H9 (cell line): ENCODE data around the gene DCST2. TPM values are rescaled to one million over a fixed set of nuclear protein-coding genes. Genes with fewer than 3 reads are reported as not detected.

Experiments
- DNase-seq: peaks from one replicate; pipeline ENCODE4 v3.0.0-alpha.2; 2017
- H2AFZ ChIP-seq: one replicate; pipeline ENCODE4 v1.6.1; 2013; ENCODE audit warnings: mild to moderate bottlenecking, low read length, control low read depth, moderate library complexity
- H2AK5ac ChIP-seq: 2 replicates; pipeline ENCODE4 v1.6.1; 2013; ENCODE audit warnings: low read length, control low read depth, mixed read lengths; ENCODE audit not compliant: insufficient read length
- H2BK120ac ChIP-seq: one replicate; pipeline ENCODE4 v1.6.1; 2013; ENCODE audit warnings: low read depth, mild to moderate bottlenecking, low read length, control low read depth, inconsistent platforms; ENCODE audit not compliant: poor library complexity, severe bottlenecking
- H2BK12ac ChIP-seq: 2 replicates; pipeline ENCODE4 v1.6.1; 2013; ENCODE audit warnings: low read length, control low read depth, mixed read lengths, low read depth; ENCODE audit not compliant: insufficient read length
- H2BK15ac ChIP-seq: 2 replicates; pipeline ENCODE4 v1.6.1; 2013; ENCODE audit warnings: low read depth, low read length, control low read depth
- H2BK20ac ChIP-seq: one replicate; pipeline ENCODE4 v1.6.1; 2013; ENCODE audit warnings: low read depth, mild to moderate bottlenecking, low read length, control low read depth, inconsistent platforms; ENCODE audit not compliant: poor library complexity, severe bottlenecking
- H2BK5ac ChIP-seq: 2 replicates; pipeline ENCODE4 v1.6.1; 2013; ENCODE audit warnings: low read length, control low read depth, mixed read lengths; ENCODE audit not compliant: insufficient read length
- H3K14ac ChIP-seq: 2 replicates; pipeline ENCODE4 v1.6.1; 2013; ENCODE audit warnings: low read length, control low read depth; ENCODE audit not compliant: insufficient read depth
- H3K18ac ChIP-seq: 2 replicates; pipeline ENCODE4 v1.6.1; 2013; ENCODE audit warnings: low read depth, mild to moderate bottlenecking, mixed read lengths, low read length, control low read depth; ENCODE audit not compliant: insufficient read length
- H3K23ac ChIP-seq: 2 replicates; pipeline ENCODE4 v1.6.1; 2013; ENCODE audit warnings: low read length, control low read depth, mixed read lengths, low read depth; ENCODE audit not compliant: insufficient read length
- H3K23me2 ChIP-seq: 2 replicates; pipeline ENCODE4 v1.6.1; 2013; ENCODE audit warnings: low read depth, mild to moderate bottlenecking, mixed read lengths, low read length, control low read depth; ENCODE audit not compliant: insufficient read length, poor library complexity, severe bottlenecking
- H3K27ac ChIP-seq: 2 replicates; pipeline ENCODE4 v1.5.1; 2013; ENCODE audit warnings: low read length, control low read depth, mixed read lengths, low read depth; ENCODE audit not compliant: insufficient read length
- H3K27me3 ChIP-seq: 2 replicates; pipeline ENCODE4 v1.6.1; 2013; ENCODE audit warnings: low read length, control low read depth, inconsistent platforms; ENCODE audit not compliant: insufficient read depth
- H3K4ac ChIP-seq: 2 replicates; pipeline ENCODE4 v1.6.1; 2013; ENCODE audit warnings: low read depth, mild to moderate bottlenecking, control low read depth, inconsistent platforms, low read length, moderate library complexity
- H3K4me1 ChIP-seq: 2 replicates; pipeline ENCODE4 v1.6.1; 2013; ENCODE audit warnings: low read length, control low read depth, inconsistent platforms; ENCODE audit not compliant: insufficient read depth
- H3K4me2 ChIP-seq: 2 replicates; pipeline ENCODE4 v1.6.1; 2013; ENCODE audit warnings: low read length, control low read depth, mixed read lengths; ENCODE audit not compliant: insufficient read length, insufficient read depth
- H3K56ac ChIP-seq: 2 replicates; pipeline ENCODE4 v1.6.1; 2013; ENCODE audit warnings: low read depth, mild to moderate bottlenecking, mixed read lengths, low read length, control low read depth; ENCODE audit not compliant: insufficient read length
- H3K79me1 ChIP-seq: 2 replicates; pipeline ENCODE4 v1.6.1; 2013; ENCODE audit warnings: low read depth, mild to moderate bottlenecking, moderate library complexity, low read length, control low read depth, inconsistent platforms; ENCODE audit not compliant: insufficient read depth, poor library complexity, severe bottlenecking
- H3K79me2 ChIP-seq: 2 replicates; pipeline ENCODE4 v1.6.1; 2013; ENCODE audit warnings: low read length, control low read depth, inconsistent platforms; ENCODE audit not compliant: insufficient read depth
- H3K9ac ChIP-seq: 2 replicates; pipeline ENCODE4 v1.6.1; 2013; ENCODE audit warnings: low read length, control low read depth, mixed read lengths; ENCODE audit not compliant: insufficient read length; ENCODE audit errors: extremely low read depth
- H3K9me3 ChIP-seq: one replicate; pipeline ENCODE4 v1.6.1; 2013; ENCODE audit warnings: low read depth, low read length, inconsistent platforms; ENCODE audit not compliant: control insufficient read depth
- H3T11ph ChIP-seq: one replicate; pipeline ENCODE4 v1.6.1; 2013; ENCODE audit warnings: mild to moderate bottlenecking, low read length, control low read depth, inconsistent platforms
- H4K20me1 ChIP-seq: one replicate; pipeline ENCODE4 v1.6.1; 2013; ENCODE audit not compliant: control insufficient read depth, insufficient read length, insufficient read depth
- H4K5ac ChIP-seq: 2 replicates; pipeline ENCODE4 v1.6.1; 2013; ENCODE audit warnings: low read depth, mild to moderate bottlenecking, mixed read lengths, low read length, control low read depth; ENCODE audit not compliant: insufficient read length
- H4K8ac ChIP-seq: replicated peaks from 2 replicates; pipeline ENCODE4 v1.6.1; 2013; ENCODE audit warnings: low read length, control low read depth, mixed read lengths, low read depth; ENCODE audit not compliant: insufficient read length
- H4K91ac ChIP-seq: 2 replicates; pipeline ENCODE4 v1.6.1; 2013; ENCODE audit warnings: low read depth, mild to moderate bottlenecking, moderate library complexity, mixed read lengths, low read length, control low read depth; ENCODE audit not compliant: insufficient read length
- H3K27ac Mint-ChIP-seq, 3 experiments: 2 replicates in 2 of 3; 3 replicates in 1 of 3; pipeline ENCODE4 v1.8.0; 2020 to 2021; ENCODE audit warnings: mixed read lengths in 3 of 3, mild to moderate bottlenecking in 1 of 3, moderate library complexity in 1 of 3
- H3K27me3 Mint-ChIP-seq: 2 replicates; pipeline ENCODE4 v1.8.0; 2021; ENCODE audit warnings: low read depth, mild to moderate bottlenecking, moderate library complexity, mixed read lengths
- H3K36me3 Mint-ChIP-seq, 3 experiments: 2 replicates in 2 of 3; 3 replicates in 1 of 3; pipeline ENCODE4 v1.8.0; 2020 to 2021; ENCODE audit warnings: low read depth in 3 of 3, mixed read lengths in 3 of 3; ENCODE audit not compliant: insufficient read depth in 1 of 3
- H3K4me1 Mint-ChIP-seq, 2 experiments: 2 replicates each; pipeline ENCODE4 v1.8.0; 2020; ENCODE audit warnings: mixed read lengths in 2 of 2
- H3K4me3 Mint-ChIP-seq, 2 experiments: 2 replicates in 1 of 2; 3 replicates in 1 of 2; pipeline ENCODE4 v1.8.0; 2020 to 2021; ENCODE audit warnings: mild to moderate bottlenecking in 2 of 2, mixed read lengths in 2 of 2, moderate library complexity in 1 of 2
- H3K9me3 Mint-ChIP-seq, 2 experiments: 2 replicates in 1 of 2; 3 replicates in 1 of 2; pipeline ENCODE4 v1.8.0; 2020; ENCODE audit warnings: mild to moderate bottlenecking in 2 of 2, mixed read lengths in 2 of 2, moderate library complexity in 1 of 2
- CTCF ChIP-seq: fragments of 200-600 bp; sonication (generic); conservative IDR thresholded peaks from 3 replicates; pipeline ENCODE4 v1.8.0; 2021; ENCODE audit warnings: antibody characterized with exemption, mild to moderate bottlenecking
- WGBS: extraction: QIAGEN DNeasy Blood & Tissue Kit; methylation state at CpG from one replicate; pipeline ENCODE4 v1.1.7; 2013; ENCODE audit warnings: missing lambda C conversion rate, low lambda C conversion rate, mixed read lengths; ENCODE audit not compliant: insufficient read length; ENCODE audit errors: extremely low coverage; 5-methylcytosine and 5-hydroxymethylcytosine counted together
- total RNA-seq: library from RNA; stranded (reverse); gene quantifications from 2 replicates; pipeline ENCODE4 v1.2.1, GENCODE V29; 2021

The DCST2 gene
- total RNA-seq, 1 experiment from 2014 or later, result 0.35 TPM

GRCh38 chr1:154994591-154994990 lies 39.0 kb downstream of the DCST2 start:
- peaks cover 8 to 20% of the 10 kb centered on the region in 2 experiments for H3K4me1 Mint-ChIP-seq
- Histone ChIP-seq H3K4me2 (no peak overlapping the region), H4K8ac (no peak overlapping the region), H3K9me3 (no peaks in the 10 kb centered on the region), H2BK5ac (no peak overlapping the region), H3K56ac (no peak overlapping the region), H3K9ac (no peak overlapping the region), H3K4ac (no peak overlapping the region), H3T11ph (no peak overlapping the region), H3K23me2 (peaks cover 4% of the 10 kb centered on the region), H2BK12ac (no peak overlapping the region), H4K91ac (no peak overlapping the region), H3K14ac (no peak overlapping the region), H3K79me1 (no peaks in the 10 kb centered on the region), H3K4me1 (no peaks in the 10 kb centered on the region; the same call in 1 of the 2 replicates), H2BK15ac (no peak overlapping the region), H3K79me2 (no peaks in the 10 kb centered on the region), H2BK120ac (no peak overlapping the region), H2BK20ac (no peak overlapping the region), H3K27ac (no peak overlapping the region), H4K5ac (no peak overlapping the region), H2AFZ (no peak overlapping the region), H3K18ac (no peak overlapping the region), H3K23ac (no peak overlapping the region), H3K27me3 (no peaks in the 10 kb centered on the region), H2AK5ac (no peak overlapping the region), H4K20me1 (no peaks in the 10 kb centered on the region)
- peaks cover 3% of the 10 kb centered on the region for H3K27me3 Mint-ChIP-seq
- no peak overlapping the region for H3K4me3 Mint-ChIP-seq
- peak; percentile 22 for DNase-seq
- H3K36me3 Mint-ChIP-seq, result peaks cover 10 to 20% (median 17%) of the 10 kb centered on the region in 3 experiments; a peak in 6 of 7 replicates
- TF ChIP-seq CTCF, result no peak
- no peak overlapping the region for H3K27ac Mint-ChIP-seq
- peaks cover 0 to 2% of the 10 kb centered on the region in 2 experiments; a peak in 2 of 5 replicates for H3K9me3 Mint-ChIP-seq
- no CpG with 5 or more reads among the region's 3 CpGs for WGBS
